Fibroblast of skin of back (primary cell): ENCODE results near the gene OR2T8. TPM values are rescaled to one million over a fixed set of nuclear protein-coding genes. Genes with fewer than 3 reads are reported as not detected.

ENCODE experiments used
- DNase-seq: peaks from one replicate; pipeline ENCODE4 v3.0.0-alpha.2; 2013
- polyA plus RNA-seq, 2 experiments: library from polyadenylated mRNA; unstranded; fragments of 120-200 nt; gene quantifications; one replicate each; pipeline ENCODE4 v1.2.1, GENCODE V29; 2013; ENCODE audit not compliant: insufficient read length in 2 of 2

Gene OR2T8
- not detected for polyA plus RNA-seq (2013, experiment 1 of 2; ENCODE audit: insufficient read length)
- not detected for polyA plus RNA-seq (2013, experiment 2 of 2; ENCODE audit: insufficient read length)

- no peak for DNase-seq
These were observed at the start of gene OR2T8 for GRCh38 chr1:247919952-247920351. OR2T8 (plus strand) TSS chr1:247920252; CDS start chr1:247921018, 766 bp downstream.

- no peak for DNase-seq
These were observed 36.7 kb upstream of the OR2T8 start for GRCh38 chr1:247883346-247883745.

DNA sequence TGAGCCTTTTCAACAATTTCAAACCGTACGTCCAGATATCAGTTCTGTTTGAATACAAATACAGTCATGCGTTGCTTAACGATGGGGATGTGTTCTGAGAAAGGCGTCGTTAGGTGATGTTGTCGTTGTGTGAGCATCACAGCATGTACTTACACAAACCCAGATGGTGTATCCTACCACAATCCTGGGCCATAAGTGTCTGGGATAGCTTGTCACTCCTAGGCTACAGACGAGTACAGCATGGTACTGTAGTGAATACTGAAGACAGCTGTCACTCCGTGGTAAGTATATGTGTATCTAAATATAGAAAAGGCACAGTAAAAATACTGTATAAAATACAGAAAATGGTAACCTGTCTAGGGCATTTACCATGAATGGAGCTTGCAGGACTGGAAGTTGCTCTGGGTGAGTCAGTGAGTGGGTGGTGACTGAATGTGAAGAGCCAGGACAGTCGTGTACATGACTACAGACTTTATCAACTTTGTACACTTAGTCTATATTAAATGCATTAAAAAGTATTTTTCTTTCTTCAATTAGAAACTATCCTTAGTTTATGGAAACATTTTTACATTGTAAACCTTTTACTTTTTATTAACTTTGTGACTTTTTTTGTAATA, 35.1 kb upstream of the OR2T8 start:
- no peak for DNase-seq

DNA sequence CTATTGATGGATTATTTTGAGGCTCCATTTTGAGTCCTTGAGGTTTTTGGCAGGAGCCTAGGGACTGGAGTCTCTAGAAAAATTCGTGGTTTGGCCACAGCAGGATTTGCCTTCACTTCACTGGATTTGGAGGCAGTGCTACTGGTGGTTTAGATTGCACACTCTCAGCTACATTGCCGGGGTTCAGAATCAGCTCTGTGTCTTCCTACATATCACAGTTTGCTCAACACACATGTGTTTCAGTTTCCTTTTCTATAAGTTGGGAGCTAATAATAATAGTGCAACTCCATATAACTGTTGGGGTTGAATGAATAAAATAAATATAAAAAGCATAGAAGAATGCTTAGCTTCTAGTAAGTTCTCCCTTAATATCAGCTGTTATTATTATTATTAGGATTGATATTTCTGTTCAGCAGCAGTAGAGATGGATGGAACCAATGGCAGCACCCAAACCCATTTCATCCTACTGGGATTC, 24.9 kb upstream of the OR2T8 start, which contains the start of gene OR2W3:
OR2W3 (plus strand) TSS at position 425 of the 475 bp plus-strand sequence; CDS start at position 425, 0 bp downstream.
- DNase-seq, result no peak

- no peak for DNase-seq
These were observed 24.1 kb upstream of the OR2T8 start for GRCh38 chr1:247895976-247896375.

DNA sequence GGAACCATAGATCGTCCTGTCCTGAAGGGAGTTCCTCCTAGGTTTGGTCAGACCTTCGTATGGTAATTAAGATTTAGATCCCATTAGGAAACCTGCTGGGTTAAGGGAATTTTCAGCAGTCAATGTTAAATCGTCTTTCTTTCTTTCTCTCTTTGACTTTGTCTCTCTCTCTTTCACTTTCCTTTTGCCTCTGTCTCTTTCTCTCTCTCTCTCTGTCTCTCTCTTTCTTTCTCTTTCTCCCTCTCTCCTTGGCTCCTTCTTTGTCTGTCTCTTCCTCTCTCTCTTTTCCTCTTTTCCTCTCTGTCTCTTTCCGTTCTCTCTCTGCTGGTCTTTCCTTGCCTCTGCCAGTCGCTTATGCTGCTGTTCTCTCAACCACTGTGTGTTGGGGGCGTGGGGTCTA, 15.9 kb upstream of the OR2T8 start:
- no peak for DNase-seq

DNA sequence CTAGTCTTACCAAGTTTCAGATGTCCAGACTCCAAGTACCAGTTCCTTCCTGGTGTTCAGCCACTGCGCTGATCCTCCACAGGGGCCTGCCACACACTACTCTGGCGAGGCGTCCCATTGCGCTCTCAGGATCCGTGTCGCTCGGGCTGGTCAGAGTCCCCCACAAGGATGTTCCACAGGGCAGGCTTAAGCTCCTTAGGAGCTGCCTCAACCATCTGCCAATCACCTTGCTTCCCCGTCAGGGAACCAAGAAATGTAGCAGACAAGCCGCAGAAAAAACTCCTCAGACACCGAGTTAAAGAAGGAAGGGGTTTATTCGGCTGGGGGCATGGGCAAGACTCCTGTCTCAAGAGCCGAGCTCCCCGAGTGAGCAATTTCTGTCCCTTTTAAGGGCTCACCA, 14.9 kb upstream of the OR2T8 start:
- no peak for DNase-seq

GRCh38 chr1:247905910-247906503, 14.0 kb upstream of the OR2T8 start:
- DNase-seq, result no peak

- DNase-seq, result peak; percentile 30
These were observed 13.5 kb upstream of the OR2T8 start for GRCh38 chr1:247906504-247907047.

DNA sequence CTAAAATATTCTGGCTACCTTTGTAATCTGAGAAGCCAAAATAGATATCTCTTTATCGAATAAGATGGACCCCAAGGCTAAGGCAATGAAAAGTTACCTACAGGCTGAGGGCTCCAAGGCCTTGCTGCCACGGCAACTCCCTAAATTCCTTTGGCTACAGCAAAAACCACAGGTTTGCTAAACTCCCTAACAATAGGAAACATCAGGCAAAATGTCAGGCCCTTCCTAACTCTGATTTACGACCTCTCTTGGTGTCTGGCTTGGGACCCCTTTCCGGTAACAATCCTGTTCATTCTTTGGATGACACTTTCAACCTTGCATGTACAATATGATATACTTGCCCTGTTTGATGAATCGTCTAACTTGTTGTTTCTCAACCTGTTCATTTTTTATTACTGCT, 11.3 kb upstream of the OR2T8 start:
- no peak for DNase-seq

DNA sequence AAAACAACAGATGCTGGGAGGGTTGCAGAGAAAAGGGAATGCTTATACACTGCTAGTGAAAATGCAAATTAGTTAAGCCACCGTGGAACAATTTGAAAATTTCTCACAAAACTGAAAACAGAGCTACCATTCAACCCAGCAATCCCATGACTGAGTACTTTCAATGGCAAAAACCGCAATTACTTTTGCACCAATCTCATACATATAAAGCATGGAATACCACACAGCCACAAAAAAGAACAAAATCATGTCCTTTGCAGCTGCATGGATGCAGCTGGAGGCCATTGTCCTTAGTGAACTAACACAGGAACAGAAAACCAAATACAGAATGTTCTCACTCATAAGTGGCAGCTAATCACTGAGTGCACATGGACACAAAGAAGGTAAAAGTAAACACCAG, 6.3 kb upstream of the OR2T8 start:
- DNase-seq, result no peak

DNA sequence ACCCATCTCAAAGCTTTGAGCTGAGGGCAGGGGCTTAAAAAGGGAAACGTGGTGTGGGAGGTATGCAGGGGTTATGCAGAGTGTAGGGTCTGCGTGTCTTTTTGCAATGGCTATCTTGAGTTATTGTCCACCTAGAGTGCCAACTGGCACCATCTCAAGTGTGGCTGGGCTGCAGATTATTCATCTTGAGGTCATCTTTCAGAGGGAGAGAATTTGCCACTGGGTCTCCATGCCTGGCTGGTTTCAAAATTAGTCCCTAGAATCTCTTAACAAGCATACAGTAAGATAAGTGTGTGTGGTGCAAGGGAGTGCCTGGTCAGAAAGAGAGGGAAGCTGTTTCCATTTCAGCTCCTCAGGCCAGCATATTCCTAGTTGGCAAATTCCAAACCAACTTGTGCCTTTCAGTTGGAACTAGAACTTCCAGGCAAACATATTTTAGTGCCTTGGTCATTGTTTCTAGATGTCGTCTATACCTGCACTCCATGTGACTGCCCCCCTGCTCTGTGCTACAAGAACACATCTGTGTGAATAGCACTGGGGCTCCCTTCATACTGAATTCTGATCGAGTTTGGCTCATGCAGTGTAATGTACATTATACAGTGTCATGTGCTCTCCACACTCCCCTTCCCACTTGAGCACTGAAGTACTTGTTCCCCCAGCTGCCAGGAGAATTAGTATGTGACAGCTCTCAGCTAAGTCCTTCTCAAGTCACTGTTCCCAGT, 5.0 kb upstream of the OR2T8 start:
- no peak for DNase-seq

DNA sequence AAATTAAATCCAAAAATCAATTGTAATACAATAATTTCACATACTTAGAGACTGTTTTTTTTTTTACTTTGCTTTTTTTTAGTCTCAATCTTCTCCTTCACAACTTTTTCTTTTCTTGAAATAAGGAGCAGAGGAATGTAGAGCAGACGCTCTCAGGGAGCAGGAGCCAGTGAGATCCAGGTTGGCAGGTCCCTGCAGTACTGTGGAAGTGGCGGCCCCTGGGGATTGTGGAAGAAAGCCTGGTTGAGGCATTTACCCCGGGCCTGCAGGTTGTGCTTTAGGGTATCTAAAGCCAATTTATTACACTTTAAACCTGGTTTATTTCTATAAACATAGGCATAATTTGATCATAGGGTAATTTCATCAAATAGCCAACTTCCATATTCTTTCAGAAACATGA, 3.9 kb downstream of the OR2T8 start:
- no peak for DNase-seq

DNA sequence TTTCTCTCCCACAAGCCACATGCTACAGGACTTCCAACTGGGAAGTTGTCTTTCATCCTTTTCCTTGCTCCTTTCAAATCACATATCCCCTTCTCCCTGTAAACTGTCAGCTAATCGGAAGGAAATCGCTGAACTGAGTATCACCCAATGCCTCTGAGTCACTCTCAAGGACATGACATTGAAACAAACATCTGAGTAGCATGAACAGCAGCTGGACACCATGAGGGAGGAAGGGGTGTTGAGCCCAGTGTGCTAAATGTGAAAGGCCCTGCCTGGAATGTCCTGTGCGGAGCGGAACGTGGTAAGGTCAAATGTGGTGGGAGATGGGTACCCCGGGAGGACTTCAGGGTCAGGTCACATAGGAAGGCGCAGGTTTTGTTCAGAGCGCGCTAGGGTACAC, 4.8 kb downstream of the OR2T8 start, which contains the start of gene OR2AJ1:
OR2AJ1 (plus strand) TSS at position 22 of the 400 bp plus-strand sequence. CDS start 8,880 bp downstream, outside the sequence.
- no peak for DNase-seq

DNA sequence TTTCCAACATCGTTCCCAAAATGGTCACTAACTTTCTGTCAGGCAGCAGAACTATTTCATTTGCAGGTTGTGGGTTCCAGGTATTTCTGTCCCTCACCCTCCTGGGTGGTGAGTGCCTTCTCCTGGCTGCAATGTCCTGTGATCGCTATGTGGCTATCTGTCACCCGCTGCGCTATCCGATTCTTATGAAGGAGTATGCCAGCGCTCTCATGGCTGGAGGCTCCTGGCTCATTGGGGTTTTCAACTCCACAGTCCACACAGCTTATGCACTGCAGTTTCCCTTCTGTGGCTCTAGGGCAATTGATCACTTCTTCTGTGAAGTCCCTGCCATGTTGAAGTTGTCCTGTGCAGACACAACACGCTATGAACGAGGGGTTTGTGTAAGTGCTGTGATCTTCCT, 13.9 kb downstream of the OR2T8 start:
- DNase-seq, result no peak

GRCh38 chr1:247935781-247936180, 15.7 kb downstream of the OR2T8 start:
- DNase-seq, result no peak

GRCh38 chr1:247936415-247936814, 16.4 kb downstream of the OR2T8 start:
- DNase-seq, result no peak

DNA sequence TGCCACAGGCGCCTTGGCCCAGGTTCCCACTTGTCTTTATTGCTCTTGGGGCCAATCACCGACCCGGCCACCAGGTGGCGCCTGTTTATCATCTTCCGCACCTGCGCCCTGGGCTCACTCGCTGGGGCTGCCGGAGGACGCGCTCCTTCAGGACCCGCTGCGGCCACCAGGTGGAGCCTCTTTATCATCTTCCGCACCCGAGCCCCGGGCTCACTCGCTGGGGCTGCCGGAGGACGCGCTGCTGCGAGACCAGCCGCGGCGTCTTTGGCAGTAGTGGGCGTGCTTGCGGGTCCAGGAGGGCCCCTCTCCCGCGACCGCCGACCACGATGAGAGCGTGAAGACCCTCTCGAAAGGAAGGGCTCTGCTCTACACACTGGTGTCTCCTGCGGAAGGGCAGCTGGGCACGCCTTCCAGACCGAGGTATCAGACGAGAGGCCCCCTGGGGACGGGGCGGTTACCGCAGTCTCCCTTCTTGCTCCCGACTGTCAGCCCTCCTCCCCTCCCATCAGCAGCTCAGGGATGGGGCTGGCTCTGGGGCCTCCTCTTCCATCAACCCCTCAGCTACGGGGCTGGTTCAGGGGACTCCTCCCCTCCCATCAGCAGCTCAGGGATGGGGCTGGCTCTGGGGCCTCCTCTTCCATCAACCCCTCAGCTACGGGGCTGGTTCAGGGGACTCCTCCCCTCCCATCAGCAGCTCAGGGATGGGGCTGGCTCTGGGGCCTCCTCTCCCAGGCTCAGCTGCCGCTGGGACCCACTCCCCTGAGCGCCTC, 17.1 kb downstream of the OR2T8 start:
- DNase-seq, result peak; percentile 30

GRCh38 chr1:247942624-247943023, 22.6 kb downstream of the OR2T8 start:
- DNase-seq, result no peak

DNA sequence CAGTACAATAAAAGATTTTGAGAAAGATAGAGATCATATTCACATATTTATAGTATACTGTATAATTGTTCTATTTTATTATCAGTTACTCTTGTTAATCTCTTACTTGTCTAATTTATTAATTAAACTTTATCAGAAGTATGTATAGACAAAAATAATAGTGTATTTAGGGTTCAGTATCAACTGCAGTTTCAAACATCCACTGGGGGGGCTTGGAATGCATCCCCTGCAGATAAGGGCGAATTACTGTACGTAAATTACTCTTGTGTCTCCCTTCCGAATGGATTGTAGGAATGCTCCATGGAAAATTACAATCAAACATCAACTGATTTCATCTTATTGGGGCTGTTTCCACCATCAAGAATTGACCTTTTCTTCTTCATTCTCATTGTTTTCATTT, 28.5 kb downstream of the OR2T8 start, which contains the start of gene OR2L8:
OR2L8 (plus strand) TSS at position 301 of the 400 bp plus-strand sequence; CDS start at position 301, 0 bp downstream.
- DNase-seq, result no peak

GRCh38 chr1:247953408-247953807, 33.4 kb downstream of the OR2T8 start:
- no peak for DNase-seq

GRCh38 chr1:247961791-247962190, 41.7 kb downstream of the OR2T8 start:
- no peak for DNase-seq
